ENCODE measurements around the gene NINJ1. TPM values are rescaled to one million over a fixed set of nuclear protein-coding genes. Genes with fewer than 3 reads are reported as not detected.

The NINJ1 gene
- total and polyA plus RNA-seq, 2 of the 13 experiments (the other 11 are each of a cell fraction or from before 2014, with no cell fraction given): 81.2 to 92.1 TPM

DNA sequence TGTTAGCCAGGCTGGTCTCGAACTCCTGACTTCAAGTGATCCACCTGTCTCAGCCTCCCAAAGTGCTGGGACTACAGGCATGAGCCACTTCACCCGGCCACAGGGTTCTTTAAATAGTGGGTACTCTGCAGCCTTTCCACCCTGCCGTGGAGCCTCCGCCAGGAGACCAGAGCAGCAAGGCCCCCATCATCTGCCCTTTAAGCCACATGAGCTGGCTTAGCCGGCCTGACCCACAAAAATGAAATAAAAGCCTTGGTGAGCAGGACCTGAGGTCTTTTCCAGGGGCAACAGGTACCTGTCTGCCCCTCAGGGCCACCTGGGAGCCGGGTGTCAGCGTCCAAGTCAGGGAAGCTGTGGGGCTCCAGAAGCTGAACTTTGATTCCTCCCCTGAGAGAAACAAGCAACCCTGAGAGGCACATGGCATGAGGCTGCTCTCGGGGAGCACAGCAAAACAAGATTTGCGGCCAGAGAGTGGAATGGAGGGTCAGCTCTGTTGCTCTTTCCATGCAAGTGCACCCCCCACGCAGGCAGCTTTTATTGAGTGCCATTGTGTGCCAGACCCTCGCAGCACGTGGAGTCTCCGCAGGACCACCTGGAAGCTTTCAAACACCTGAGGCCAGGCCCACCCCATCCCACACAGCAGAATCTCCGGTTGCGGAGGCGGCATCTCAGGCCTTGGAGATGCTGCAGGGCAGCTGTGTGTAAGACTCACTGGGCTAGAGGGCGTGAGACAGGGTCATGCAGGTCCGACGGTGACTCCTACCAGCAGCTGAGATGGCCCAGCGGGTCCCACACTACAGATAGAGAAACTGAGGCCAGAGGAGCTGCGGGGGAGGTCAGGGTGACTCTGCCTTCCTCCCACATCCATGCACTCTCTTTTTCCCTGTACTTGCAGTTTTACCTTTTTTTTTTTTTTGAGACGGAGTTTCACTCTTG, 45.1 kb upstream of the NINJ1 start (continued):
- TF ChIP-seq, protein P1, sequence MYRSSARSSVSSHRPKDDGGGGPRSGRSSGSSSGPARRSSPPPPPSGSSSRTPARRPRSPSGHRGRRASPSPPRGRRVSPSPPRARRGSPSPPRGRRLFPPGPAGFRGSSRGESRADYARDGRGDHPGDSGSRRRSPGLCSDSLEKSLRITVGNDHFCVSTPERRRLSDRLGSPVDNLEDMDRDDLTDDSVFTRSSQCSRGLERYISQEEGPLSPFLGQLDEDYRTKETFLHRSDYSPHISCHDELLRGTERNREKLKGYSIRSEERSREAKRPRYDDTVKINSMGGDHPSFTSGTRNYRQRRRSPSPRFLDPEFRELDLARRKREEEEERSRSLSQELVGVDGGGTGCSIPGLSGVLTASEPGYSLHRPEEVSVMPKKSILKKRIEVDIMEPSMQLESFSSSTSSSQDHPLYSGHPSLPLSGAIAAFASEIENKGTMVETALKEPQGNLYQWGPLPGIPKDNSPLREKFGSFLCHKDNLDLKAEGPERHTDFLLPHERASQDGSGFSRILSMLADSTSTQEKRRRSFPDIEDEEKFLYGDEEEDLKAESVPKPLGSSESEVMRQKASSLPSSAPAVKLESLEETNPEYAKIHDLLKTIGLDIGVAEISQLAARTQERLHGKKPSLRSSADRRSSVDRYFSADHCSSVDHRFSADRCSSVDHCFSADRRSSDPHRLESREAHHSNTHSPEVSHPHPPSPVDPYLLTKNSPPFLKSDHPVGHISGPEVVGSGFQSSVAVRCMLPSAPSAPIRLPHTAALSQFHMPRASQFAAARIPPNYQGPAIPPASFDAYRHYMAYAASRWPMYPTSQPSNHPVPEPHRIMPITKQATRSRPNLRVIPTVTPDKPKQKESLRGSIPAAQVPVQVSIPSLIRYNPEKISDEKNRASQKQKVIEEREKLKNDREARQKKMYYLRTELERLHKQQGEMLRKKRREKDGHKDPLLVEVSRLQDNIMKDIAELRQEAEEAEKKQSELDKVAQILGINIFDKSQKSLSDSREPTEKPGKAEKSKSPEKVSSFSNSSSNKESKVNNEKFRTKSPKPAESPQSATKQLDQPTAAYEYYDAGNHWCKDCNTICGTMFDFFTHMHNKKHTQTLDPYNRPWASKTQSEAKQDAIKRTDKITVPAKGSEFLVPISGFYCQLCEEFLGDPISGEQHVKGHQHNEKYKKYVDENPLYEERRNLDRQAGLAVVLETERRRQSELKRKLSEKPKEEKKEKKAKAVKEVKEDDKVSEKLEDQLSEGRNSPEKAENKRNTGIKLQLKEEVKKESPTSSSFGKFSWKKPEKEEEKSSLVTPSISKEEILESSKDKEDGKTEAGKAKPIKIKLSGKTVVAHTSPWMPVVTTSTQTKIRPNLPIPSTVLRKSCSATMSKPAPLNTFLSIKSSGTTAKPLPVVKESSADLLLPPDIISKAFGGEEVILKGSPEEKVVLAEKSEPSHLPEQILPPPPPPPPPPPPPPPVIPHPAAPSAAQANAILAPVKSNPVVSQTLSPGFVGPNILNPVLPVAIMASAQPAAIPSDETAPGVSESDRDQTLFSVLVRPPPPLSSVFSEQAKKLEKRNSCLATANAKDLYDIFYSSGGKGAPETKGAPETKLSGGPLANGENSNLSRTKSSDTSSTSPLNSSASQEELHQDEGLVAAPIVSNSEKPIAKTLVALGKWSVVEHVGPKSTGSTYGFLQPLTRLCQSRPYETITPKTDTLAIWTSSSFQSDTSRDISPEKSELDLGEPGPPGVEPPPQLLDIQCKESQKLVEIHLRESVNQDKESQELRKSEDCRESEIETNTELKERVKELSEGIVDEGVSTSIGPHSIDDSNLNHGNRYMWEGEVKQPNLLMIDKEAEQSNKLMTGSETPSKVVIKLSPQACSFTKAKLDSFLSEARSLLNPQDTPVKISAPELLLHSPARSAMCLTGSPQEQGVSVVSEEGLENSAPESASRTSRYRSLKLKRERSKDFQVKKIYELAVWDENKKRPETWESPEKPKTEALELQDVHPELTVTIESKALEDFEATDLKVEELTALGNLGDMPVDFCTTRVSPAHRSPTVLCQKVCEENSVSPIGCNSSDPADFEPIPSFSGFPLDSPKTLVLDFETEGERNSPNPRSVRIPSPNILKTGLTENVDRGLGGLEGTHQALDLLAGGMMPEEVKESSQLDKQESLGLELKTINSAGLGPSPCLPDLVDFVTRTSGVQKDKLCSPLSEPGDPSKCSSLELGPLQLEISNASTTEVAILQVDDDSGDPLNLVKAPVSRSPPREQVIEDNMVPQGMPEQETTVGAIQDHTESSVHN (CRISPR knock-in tag; IDR thresholded peaks at IDR 0.05): no peak
- TF ChIP-seq SRSF4 (IDR thresholded peaks at IDR 0.05; ENCODE audit: low read depth, low read length, poor library complexity, severe bottlenecking): no peak
- no peak for TF ChIP-seq ZNF430 (CRISPR knock-in tag; IDR thresholded peaks at IDR 0.05)
- TF ChIP-seq, protein P2, sequence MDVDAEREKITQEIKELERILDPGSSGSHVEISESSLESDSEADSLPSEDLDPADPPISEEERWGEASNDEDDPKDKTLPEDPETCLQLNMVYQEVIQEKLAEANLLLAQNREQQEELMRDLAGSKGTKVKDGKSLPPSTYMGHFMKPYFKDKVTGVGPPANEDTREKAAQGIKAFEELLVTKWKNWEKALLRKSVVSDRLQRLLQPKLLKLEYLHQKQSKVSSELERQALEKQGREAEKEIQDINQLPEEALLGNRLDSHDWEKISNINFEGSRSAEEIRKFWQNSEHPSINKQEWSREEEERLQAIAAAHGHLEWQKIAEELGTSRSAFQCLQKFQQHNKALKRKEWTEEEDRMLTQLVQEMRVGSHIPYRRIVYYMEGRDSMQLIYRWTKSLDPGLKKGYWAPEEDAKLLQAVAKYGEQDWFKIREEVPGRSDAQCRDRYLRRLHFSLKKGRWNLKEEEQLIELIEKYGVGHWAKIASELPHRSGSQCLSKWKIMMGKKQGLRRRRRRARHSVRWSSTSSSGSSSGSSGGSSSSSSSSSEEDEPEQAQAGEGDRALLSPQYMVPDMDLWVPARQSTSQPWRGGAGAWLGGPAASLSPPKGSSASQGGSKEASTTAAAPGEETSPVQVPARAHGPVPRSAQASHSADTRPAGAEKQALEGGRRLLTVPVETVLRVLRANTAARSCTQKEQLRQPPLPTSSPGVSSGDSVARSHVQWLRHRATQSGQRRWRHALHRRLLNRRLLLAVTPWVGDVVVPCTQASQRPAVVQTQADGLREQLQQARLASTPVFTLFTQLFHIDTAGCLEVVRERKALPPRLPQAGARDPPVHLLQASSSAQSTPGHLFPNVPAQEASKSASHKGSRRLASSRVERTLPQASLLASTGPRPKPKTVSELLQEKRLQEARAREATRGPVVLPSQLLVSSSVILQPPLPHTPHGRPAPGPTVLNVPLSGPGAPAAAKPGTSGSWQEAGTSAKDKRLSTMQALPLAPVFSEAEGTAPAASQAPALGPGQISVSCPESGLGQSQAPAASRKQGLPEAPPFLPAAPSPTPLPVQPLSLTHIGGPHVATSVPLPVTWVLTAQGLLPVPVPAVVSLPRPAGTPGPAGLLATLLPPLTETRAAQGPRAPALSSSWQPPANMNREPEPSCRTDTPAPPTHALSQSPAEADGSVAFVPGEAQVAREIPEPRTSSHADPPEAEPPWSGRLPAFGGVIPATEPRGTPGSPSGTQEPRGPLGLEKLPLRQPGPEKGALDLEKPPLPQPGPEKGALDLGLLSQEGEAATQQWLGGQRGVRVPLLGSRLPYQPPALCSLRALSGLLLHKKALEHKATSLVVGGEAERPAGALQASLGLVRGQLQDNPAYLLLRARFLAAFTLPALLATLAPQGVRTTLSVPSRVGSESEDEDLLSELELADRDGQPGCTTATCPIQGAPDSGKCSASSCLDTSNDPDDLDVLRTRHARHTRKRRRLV (CRISPR knock-in tag; IDR thresholded peaks at IDR 0.05): no peak
- no peak for TF ChIP-seq ZNF3 (CRISPR knock-in tag; IDR thresholded peaks at IDR 0.05)
- no peak for TF ChIP-seq SRY (CRISPR knock-in tag; IDR thresholded peaks at IDR 0.05)
- TF ChIP-seq, protein P3, sequence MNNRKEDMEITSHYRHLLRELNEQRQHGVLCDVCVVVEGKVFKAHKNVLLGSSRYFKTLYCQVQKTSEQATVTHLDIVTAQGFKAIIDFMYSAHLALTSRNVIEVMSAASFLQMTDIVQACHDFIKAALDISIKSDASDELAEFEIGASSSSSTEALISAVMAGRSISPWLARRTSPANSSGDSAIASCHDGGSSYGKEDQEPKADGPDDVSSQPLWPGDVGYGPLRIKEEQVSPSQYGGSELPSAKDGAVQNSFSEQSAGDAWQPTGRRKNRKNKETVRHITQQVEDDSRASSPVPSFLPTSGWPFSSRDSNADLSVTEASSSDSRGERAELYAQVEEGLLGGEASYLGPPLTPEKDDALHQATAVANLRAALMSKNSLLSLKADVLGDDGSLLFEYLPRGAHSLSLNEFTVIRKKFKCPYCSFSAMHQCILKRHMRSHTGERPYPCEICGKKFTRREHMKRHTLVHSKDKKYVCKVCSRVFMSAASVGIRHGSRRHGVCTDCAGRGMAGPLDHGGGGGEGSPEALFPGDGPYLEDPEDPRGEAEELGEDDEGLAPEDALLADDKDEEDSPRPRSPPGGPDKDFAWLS (CRISPR knock-in tag; IDR thresholded peaks at IDR 0.05; ENCODE audit: borderline replicate concordance): no peak
- TF ChIP-seq ZNF598 (CRISPR knock-in tag; IDR thresholded peaks at IDR 0.05; ENCODE audit: borderline replicate concordance): peak; percentile 60; the same call in 1 of the 2 replicates
- TF ChIP-seq, protein P4, sequence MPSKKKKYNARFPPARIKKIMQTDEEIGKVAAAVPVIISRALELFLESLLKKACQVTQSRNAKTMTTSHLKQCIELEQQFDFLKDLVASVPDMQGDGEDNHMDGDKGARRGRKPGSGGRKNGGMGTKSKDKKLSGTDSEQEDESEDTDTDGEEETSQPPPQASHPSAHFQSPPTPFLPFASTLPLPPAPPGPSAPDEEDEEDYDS (CRISPR knock-in tag; IDR thresholded peaks at IDR 0.05): 0 out of 2 replicates have a peak, but pooled peaks have one; percentile 24
- peak; percentile 19; the same call in 1 of the 2 replicates for TF ChIP-seq SALL1 (CRISPR knock-in tag; IDR thresholded peaks at IDR 0.05)
